GM19351 (cell line): Measurements from ENCODE around the gene RPL28.

Experiments used
- ATAC-seq: cut with Tn5 transposase; IDR thresholded peaks from one replicate; pipeline ENCODE4 v1.9.1; 2021; ENCODE audit warnings: mild to moderate bottlenecking, moderate library complexity; ENCODE audit not compliant: unreplicated experiment

Gene RPL28

DNA sequence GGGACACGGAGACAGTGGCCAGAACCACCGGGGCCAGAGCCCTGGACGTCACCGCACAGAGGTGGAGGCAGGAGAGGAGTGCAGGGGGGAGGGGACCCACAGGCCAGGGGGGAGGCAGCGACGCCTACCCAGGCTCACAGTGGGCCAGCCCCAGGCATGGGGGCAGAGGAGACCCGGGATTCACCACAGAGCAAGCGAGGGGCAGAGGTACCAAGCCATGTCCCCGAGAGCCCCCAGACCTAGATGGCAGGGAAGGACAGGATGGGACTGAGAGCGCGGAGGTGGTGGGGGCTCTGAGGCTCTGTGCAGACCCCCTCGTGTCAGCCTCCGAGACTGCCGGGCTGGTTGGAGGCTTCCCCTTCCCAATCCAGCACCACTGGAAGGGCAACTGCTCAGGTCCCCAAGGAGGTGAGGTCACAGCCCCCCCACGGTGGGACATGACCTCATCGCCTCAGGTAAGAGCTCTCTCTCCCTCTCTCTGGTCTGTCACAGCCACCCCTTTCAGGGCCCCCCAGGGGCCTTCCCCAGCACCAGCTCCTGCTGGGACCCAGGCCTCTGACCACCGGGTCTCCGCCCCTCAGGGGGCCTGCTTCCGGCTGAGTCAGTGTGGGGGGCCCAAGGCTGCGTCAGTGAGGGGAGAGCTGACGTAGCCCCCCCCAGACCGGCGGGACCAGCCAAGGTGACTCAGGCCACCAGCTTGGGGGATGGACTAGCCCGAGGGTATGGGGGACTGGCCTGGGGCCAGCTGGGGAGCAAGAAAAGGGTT, 13.2 kb upstream of the RPL28 start:
- no peak for ATAC-seq

DNA sequence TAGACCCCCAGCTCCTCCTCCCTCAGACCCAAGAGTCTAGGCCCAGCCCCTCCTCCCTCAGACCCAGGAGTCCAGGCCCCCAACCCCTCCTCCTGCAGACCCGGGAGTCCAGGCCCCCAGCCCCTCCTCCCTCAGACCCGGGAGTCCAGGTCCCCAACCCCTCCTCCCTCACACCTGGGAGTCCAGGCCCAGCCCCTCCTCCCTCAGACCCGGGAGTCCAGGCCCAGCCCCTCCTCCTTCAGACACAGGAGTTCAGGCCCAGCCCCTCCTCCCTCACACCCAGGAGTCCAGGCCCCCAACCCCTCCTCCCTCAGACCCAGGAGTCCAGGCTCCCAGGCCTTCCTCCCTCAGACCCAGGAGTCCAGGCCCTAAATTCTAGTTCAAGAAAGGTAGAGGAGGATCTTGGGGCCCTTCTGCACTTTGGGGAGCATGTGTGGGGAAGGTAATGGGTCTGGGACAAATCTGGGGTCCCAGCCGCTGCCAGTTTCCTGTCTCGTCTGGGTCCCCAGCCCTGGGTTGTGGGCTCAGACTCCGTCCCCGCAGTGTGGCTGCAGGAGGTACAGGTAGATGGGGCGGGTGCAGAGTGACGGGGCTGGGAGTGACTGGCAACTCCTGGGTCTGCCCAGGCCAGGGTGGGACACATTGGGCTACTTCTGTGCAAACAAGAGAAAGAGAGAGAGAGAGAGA, 12.3 kb upstream of the RPL28 start:
- ATAC-seq = no peak

DNA sequence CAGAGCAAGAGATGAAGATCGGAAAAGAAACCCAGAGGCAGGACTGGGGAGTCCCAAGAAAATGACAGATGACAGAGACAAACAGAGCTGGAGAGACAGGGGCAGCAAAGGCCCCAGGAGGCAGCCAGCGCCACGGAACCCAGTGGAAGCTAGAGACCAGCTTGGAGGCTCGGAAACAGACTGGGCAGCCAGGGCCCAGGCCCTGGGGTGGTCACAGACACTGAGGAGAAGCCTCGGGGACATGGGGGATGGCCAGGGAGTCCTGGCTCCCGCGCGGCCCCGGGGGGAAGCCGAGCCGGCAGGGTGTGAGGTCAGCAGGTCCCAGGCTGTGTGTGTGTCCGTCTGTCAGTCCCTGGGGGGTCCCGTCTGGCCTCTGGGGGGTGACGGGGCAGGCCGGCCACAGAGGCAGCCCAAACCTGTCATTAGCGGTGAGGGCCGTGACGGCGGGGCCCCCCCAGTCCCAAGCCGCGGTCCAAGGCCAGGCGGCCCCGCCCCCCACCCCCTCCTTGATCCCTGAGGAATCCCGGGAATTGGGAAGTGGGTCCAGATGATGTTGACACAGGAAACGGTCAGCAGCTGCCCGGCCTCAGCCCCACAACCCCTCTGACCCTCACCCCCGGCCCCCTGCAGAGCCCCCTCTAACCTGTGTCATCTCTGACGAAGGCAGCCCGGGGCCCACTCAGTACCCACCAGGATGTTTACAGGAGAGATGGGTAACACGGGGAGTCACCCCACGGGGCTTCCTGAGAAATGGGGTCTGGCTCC, 11.6 kb upstream of the RPL28 start:
- ATAC-seq = no peak

DNA sequence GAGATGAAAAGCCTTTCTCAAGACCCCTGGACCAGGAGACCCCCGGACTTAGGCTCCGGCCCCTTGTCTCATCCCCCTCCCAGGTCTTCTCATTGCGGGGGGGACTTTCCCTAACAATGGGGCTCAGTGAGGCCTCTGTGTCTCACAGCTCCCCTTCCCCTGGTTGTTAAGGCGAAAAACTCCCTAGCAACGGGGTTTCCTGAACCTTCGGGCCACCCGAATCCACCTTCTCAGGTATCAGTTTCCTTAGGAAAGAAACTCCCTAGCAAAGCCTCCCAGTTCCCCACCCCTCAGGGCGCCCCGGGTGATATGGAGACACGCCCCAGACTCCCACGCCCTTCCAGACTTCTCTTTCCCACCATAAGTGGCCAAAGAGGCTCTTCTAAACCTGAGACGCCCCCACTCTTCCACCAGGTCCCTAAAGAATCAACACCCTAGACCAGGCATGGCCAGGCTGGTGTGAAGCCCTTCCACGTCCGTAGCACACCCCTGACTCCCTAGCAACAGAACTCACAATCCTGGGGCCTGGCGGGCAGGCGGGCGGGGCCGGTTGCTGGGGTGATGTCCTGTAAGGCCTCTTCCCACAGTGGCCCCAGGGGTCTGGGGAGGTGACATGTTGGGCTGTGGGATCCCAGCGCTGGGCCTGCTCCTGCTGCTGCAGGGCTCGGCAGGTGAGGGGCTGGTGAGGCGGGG, 9.3 kb upstream of the RPL28 start, which contains the start of gene TMEM190:
TMEM190 (plus strand) TSS at position 586 of the 693 bp plus-strand sequence; CDS start at position 614, 28 bp downstream.
- ATAC-seq = no peak

DNA sequence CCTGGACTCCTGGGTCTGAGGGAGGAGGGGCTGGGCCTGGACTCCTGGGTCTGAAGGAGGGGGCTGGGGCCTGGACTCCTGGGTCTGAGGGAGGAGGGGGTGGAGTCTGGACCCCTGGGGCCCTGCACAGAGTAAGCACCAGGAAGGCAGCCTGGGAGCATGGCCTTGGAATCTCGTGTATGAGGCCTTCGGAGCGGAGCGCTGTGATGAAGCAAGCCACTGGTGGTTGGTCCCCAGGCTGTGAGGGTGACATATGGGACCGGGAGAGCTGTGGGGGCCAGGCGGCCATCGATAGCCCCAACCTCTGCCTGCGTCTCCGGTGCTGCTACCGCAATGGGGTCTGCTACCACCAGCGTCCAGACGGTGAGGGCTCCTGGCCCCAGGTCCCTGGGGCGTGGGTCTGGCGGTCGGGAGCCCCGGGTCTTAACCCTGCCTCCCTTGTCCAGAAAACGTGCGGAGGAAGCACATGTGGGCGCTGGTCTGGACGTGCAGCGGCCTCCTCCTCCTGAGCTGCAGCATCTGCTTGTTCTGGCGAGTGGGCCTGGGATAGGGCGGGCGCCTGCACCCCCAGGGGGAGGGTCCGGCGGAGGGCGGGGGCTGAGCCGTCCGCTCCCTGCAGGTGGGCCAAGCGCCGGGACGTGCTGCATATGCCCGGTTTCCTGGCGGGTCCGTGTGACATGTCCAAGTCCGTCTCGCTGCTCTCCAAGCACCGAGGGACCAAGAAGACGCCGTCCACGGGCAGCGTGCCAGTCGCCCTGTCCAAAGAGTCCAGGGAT, 8.2 kb upstream of the RPL28 start:
- ATAC-seq = no peak

DNA sequence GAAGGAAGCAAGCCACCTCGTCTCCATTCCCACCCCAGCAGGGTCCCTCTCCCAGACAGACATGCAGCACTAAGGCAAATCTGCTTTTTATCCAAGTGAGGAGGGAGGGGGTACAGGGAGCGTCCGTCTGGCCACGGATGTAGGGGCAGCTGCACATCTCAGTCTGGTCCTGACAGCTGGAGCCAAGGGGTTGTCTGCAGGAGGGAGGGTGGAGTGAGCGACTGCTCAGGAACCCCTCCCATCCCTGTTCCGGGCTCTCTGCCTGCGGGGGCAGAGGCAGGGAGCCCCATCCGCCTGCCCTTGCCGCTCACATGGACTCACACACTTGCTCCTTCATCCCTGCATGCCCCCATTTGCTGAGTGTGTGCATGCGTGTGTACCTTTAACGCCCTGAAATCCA, 6.6 kb upstream of the RPL28 start:
- ATAC-seq = no peak

DNA sequence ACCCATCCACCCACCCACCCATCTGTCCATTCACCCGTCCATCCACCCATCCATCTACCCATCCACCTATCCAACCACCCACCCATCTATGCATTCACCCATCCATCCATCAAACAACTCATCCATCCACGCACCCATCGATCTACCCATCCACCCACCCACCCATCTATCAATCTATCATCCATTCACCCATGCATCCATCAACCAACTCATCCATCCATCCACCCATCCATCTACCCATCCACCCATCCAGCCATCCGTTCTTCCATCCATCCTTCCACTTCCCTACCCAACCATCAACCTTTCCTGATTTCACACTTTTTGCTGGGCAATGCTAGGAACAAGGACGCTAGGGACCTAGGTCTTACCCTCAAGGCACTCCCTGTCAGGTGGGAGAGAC, 3.7 kb upstream of the RPL28 start:
- no peak for ATAC-seq

DNA sequence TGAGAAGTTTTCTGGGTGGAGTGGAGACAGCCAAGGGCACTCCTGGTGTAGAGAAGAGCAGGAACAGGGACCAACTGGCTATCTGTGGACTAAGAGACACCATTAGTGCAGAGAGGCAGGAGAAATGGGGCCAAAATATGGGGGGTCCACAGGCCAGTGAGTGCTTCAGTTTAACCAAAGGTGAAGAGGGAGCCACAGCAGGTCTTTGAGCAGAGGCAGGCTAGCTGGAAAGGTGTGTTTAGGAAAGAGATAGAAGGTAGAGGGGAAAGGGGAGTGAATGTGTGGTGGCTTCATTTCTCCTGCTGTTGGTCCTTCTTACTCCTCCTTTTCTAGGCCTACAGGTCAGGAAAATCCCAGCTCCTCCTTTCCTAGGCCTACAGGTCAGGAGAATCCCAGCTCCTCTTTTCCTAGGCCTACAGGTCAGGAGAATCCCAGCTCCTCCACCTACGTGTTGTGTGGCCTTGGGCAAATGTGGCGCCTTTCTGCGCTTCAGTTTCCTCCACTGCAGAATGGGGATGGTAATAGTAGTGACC, 3.1 kb upstream of the RPL28 start:
- ATAC-seq = no peak

DNA sequence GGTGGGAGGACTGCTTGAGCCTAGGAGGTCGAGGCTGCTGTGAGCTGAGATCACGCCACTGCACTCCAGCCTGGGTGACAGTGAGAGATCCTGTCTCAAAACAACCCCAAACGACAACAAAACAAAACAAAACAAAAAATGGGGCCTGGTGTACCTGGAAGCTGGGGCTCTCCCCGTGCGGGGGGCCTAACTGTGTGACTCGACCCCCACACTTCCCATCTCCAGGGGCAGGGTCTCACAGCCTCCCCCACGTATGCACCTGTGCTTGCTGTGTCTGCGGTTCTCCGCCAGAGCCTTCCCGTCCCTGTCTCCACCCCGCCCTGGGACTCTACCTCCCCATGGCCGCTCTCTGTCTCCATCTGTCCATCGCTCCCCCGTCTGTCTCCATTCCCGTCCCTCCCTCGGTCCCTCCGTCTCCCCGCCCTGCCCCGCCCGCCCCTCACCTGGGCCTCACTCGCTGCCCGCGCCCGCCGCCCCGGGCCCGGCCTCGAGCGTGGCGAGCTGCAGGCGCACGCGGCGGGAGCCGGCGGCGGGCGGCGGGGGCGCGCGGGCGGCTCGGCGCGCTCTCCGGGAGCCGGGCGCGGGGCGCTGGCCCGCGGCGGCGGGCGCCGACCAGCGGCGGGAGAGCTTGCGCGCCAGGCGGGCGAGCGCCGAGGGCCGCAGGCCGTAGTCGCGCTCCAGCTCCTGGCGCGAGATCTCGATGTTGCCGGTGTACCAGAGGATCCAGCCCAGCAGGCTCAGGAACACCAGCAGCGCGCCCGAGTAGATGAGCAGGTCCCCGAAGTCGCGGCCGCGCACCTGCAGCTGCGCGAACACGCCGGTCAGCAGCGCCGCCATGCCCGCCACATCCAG, 2.2 kb upstream of the RPL28 start:
- ATAC-seq = peak; percentile 31

DNA sequence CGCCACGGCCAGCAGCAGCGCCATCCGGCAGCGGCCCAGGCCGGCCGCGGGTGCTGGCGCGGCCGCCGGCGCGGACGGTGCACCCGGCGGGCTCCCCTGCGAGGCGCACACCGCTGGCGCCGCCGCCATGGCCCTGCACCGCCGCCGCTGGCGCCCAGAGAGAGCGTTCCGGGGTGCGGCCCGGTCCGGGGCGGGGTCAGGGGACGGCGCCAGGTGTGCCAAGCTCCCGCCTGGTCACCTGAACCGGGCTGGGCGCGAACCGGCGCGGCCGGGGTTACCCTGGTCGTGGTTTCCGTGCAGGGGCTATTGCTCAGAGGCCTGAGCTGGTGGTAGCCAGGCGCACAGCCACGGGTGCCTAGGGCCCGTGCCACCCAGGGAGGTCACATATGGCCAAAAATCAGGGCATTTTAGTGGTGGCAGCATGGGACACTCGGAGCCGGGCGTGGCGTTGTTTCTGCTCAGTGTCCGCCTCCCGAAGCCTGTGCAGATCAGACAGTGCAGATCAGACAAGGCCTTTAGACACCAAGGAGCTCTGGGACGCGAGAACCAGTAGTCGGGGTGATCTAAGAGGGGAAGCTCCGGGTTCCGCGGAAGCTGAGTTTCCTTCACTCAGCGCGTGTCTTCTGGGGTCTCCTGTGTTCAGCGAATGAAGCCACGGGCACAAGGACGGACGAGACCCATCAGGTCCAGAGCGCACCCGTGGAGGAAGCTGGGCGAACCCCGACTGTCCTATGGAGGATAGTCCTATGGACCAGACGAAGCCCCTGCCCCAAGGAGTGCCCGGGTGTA, 1.4 kb upstream of the RPL28 start, which contains the start of gene TMEM238:
TMEM238 (minus strand) TSS at position 162 of the 789 bp plus-strand sequence; CDS start at position 129, 33 bp downstream.
- peak; percentile 17 for ATAC-seq

DNA sequence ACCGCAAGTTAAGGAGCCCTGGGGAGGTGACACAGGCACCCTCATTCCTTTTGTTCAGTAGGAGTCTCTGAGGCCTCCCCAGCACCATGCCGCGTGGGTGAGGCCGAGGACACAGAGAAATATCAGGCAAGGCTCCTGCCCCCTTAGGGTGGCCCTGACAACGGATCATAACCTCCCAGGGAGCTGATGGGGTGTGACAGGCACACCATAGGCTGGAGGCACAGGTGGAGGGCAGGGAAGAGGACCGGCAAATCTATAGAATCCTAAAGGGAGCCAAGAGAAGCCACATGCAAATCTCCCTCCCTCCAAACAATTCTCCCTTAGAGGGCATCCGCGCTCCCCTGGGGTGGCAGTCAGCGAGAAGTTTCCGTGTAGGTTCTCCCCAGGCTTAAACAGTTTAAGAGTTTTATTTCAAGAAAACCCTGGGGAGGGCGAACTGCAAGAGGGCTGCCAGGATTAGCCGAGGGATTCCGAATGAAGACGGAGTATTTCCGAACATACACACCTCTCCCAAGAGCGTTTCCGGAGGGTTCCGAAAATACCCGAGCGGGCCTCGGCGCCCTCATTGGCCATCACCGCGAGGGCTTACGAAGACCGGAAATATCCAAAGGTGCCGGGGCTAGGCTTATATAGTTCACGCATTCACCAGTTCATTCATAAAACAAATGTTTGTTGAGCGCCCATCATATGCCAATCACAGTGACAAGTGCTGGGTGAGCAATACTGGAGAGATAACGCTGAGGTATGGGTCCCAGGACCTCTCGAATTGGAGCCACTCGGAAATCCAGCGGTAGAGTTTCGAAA, 610 bp upstream of the RPL28 start:
- peak; percentile 41 for ATAC-seq

DNA sequence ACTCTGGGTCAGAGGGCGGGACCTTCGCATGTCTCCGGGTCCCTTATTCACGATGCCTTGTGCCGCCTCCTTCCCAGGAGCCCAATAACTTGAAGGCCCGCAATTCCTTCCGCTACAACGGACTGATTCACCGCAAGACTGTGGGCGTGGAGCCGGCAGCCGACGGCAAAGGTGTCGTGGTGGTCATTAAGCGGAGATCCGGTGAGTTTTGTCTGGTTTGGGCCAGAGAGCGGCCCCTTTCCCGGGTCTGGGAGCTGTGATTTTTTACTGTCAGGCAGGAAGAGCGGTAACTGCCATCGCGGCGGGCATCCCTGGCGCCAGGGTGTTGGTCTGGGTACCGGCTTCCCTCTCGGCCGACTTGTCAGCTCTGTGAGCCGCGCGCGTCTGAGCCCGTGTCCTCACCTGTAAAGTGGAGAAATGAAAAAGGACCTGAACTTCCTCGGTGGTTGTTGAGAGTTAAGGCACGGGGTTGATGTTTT, 800 bp downstream of the RPL28 start:
- ATAC-seq = no peak

DNA sequence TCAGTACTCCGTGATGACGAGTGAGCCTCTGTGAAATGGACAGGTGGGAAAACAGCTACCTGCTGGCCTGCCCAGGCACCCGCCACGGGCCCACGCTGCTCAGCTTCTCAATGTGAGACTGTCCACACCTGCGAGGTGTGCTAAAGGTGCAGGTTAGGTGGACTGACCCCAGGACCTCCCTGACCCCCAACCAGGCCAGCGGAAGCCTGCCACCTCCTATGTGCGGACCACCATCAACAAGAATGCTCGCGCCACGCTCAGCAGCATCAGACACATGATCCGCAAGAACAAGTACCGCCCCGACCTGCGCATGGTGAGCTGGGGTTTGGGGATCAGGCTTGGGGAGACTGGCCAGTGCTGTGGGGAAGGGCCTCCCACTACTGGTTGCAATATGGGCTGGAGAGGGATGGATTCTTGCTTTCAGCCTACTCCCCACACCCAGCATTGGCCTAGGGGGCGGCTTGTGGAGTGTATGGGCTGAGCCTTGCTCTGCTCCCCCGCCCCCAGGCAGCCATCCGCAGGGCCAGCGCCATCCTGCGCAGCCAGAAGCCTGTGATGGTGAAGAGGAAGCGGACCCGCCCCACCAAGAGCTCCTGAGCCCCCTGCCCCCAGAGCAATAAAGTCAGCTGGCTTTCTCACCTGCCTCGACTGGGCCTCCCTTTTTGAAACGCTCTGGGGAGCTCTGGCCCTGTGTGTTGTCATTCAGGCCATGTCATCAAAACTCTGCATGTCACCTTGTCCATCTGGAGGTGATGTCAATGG, 2.2 kb downstream of the RPL28 start:
- no peak for ATAC-seq

DNA sequence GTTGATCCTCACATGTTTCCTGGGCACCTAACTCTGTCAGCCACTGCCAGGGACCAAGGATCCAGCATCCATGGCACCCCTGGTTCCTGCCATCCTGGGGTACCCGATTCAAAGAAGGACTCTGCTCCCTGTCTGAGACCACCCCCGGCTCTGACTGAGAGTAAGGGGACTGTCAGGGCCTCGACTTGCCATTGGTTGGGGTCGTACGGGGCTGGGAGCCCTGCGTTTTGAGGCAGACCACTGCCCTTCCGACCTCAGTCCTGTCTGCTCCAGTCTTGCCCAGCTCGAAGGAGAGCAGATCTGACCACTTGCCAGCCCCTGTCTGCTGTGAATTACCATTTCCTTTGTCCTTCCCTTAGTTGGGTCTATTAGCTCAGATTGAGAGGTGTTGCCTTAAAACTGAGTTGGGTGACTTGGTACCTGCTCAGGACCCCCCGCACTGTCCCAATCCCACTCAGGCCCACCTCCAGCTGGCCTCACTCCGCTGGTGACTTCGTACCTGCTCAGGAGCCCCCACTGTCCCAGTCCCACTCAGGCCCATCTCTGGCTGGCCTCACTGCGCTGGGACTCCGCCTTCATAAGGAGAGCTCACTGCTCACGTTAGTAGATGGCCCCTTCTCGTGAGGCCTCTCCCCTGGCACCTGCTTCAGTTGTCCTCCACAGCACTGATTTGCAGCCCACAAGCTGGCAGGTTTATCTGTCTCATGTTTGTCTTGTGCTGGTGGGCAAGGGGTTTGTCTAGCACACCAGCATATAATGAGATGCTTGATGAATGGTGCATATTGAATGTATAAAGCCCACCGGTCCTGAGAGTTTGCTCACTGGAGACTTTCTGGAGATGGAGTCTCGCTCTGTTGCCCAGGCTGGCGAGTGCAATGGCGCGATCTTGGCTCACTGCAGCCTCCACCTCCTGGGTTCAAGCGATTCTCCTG, 3.9 kb downstream of the RPL28 start:
- ATAC-seq = no peak

DNA sequence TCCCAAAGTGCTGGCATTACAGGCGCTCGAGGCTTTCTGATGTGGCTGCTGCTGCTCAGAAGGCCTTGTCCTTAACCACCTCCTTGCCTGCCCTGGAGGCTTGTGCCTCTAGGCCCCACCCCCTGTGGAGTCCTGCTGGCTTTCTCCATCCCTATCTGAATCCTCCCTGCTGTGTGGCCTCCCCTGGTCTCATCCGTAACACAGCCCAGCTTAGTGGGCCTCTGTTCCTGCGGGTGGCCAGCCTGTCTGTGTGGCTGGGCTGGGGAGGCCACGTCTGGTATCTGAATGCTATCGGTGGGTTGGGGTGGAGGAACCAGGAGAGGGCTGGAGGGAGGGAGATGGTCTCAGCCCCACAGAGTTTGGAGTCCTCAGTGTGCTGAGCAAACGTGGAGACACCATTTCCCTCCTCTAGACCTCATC, 4.7 kb downstream of the RPL28 start:
- no peak for ATAC-seq
